A549 (cell line): ENCODE measurements around the gene NRG3. TPM values are rescaled to one million over a fixed set of nuclear protein-coding genes. Genes with fewer than 3 reads are reported as not detected.

Source experiments
- ATAC-seq, 2 experiments: fragments of 200-7000 bp in 1 of 2; fragments of >200 bp in 1 of 2; cut with Nextera tagmentation in 1 of 2; cut with Tn5 transposase in 1 of 2; 3 replicates each; pipeline versions ENCODE4 v1.8.0 to v1.9.1; 2018 to 2020; ENCODE audit warnings: mild to moderate bottlenecking in 1 of 2, moderate library complexity in 1 of 2
- CTCF ChIA-PET: fragments of 300-600 bp; sonication (Branson Sonifier 250); formaldehyde crosslinking; extraction: SDS; loops from one replicate; lab custom pipeline; 2021; ENCODE audit warnings: antibody characterized with exemption, inconsistent platforms; lab: Yijun Ruan, JAX
- POLR2A ChIA-PET: fragments of 350-600 bp; formaldehyde crosslinking; extraction: SDS; loops from one replicate; lab custom pipeline; 2021; ENCODE audit warnings: antibody characterized with exemption, inconsistent platforms; lab: Yijun Ruan, JAX
- DNase-seq, 2 experiments: peaks; one replicate each; pipeline versions ENCODE4 v3.0.0 to v3.0.0-alpha.2; 2011 to 2016; ENCODE audit warnings: low read depth in 1 of 2, low spot score in 1 of 2
- FAIRE-seq: peaks from 2 replicates; lab custom pipeline; 2011; peaks lifted over from hg19 to GRCh38; lab: Jason Lieb, UNC
- H3K27ac ChIP-seq, 2 experiments: fragments of >200 bp; sonication (Bioruptor Twin); formaldehyde crosslinking; 3 replicates each; pipeline ENCODE4 v1.5.1; 2016 to 2017
- H3K4me1 ChIP-seq: fragments of >200 bp; sonication (Bioruptor Twin); formaldehyde crosslinking; 3 replicates; pipeline ENCODE4 v1.6.1; 2016
- H3K4me2 ChIP-seq: fragments of >200 bp; sonication (Bioruptor Twin); formaldehyde crosslinking; 3 replicates; pipeline ENCODE4 v1.6.1; 2016
- H3K4me3 ChIP-seq: fragments of >200 bp; sonication (Bioruptor Twin); formaldehyde crosslinking; 3 replicates; pipeline ENCODE4 v1.5.1; 2016
- H3K9me3 ChIP-seq: fragments of >200 bp; sonication (Bioruptor Twin); formaldehyde crosslinking; 3 replicates; pipeline ENCODE4 v1.6.1; 2016
- CBX2 ChIP-seq: fragments of 200-600 bp; sonication (generic); IDR thresholded peaks from 2 replicates; pipeline ENCODE4 v1.6.1; 2016; ENCODE audit warnings: low read depth, mild to moderate bottlenecking, borderline replicate concordance
- CHD2 ChIP-seq: fragments of 150-350 bp; IDR thresholded peaks from 2 replicates; pipeline ENCODE4 v1.6.1; 2014; ENCODE audit warnings: low read length; ENCODE audit not compliant: partially characterized antibody
- EP300 ChIP-seq, 2 experiments: fragments of >200 bp; sonication (Bioruptor Twin); formaldehyde crosslinking; IDR thresholded peaks; 2 replicates in 1 of 2; 3 replicates in 1 of 2; pipeline ENCODE4 v1.6.1; 2016 to 2017
- FOSL2 ChIP-seq, 2 experiments: fragments of 450-650 bp in 1 of 2; fragments of >200 bp in 1 of 2; sonication (Bioruptor Twin) in 1 of 2; formaldehyde crosslinking; IDR thresholded peaks; 2 replicates each; pipeline versions ENCODE4 v1.5.0 to v1.6.1; 2016 to 2020; ENCODE audit warnings: mild to moderate bottlenecking in 1 of 2, moderate library complexity in 1 of 2
- HDAC2 ChIP-seq: fragments of 200-600 bp; sonication (generic); IDR thresholded peaks from 2 replicates; pipeline ENCODE4 v1.6.1; 2016
- HEYL ChIP-seq: fragments of 250-450 bp; sonication (Bioruptor Pico); IDR thresholded peaks from 2 replicates; pipeline ENCODE4 v1.8.0; 2021; ENCODE audit warnings: mild to moderate bottlenecking, moderate library complexity
- HMGXB4 ChIP-seq: fragments of 250-450 bp; sonication (Bioruptor Pico); IDR thresholded peaks from 2 replicates; pipeline ENCODE4 v1.5.0; 2021; ENCODE audit warnings: mild to moderate bottlenecking, moderate library complexity, borderline replicate concordance
- HOXA7 ChIP-seq: fragments of 250-450 bp; sonication (Bioruptor Pico); IDR thresholded peaks from 2 replicates; pipeline ENCODE4 v1.5.0; 2020; ENCODE audit warnings: mild to moderate bottlenecking, moderate library complexity
- KDM1A ChIP-seq: fragments of 200-600 bp; sonication (generic); IDR thresholded peaks from 2 replicates; pipeline ENCODE4 v1.6.1; 2016; ENCODE audit warnings: low read depth, mild to moderate bottlenecking
- KDM5A ChIP-seq: fragments of 200-600 bp; sonication (generic); IDR thresholded peaks from 2 replicates; pipeline ENCODE4 v1.6.1; 2016; ENCODE audit warnings: antibody characterized with exemption, mild to moderate bottlenecking
- MAZ ChIP-seq: fragments of 150-350 bp; IDR thresholded peaks from 2 replicates; pipeline ENCODE4 v1.6.1; 2014; ENCODE audit warnings: antibody characterized with exemption, low read depth, low read length, borderline replicate concordance
- NFE2L2 ChIP-seq: fragments of 150-350 bp; conservative IDR thresholded peaks from 2 replicates; pipeline ENCODE4 v1.6.1; 2014; ENCODE audit warnings: low read length
- NPAS2 ChIP-seq: fragments of 250-450 bp; sonication (Bioruptor Pico); IDR thresholded peaks from 2 replicates; pipeline ENCODE4 v1.8.0; 2022; ENCODE audit warnings: mild to moderate bottlenecking, moderate library complexity, borderline replicate concordance
- PHF8 ChIP-seq: fragments of 200-600 bp; sonication (generic); IDR thresholded peaks from 2 replicates; pipeline ENCODE4 v1.6.1; 2016; ENCODE audit warnings: low read depth, mild to moderate bottlenecking, antibody characterized with exemption, moderate library complexity, borderline replicate concordance
- SMC3 ChIP-seq: fragments of >200 bp; sonication (Bioruptor Twin); formaldehyde crosslinking; IDR thresholded peaks from 3 replicates; pipeline ENCODE4 v1.6.1; 2018; ENCODE audit warnings: inconsistent platforms
- SREBF2 ChIP-seq: fragments of 450-650 bp; IDR thresholded peaks from 2 replicates; pipeline ENCODE4 v1.6.1; 2014; ENCODE audit warnings: mild to moderate bottlenecking, moderate library complexity
- TFCP2L1 ChIP-seq: fragments of 250-450 bp; sonication (Bioruptor Pico); IDR thresholded peaks from 2 replicates; pipeline ENCODE4 v1.5.0; 2021; ENCODE audit warnings: mild to moderate bottlenecking
- TP53 ChIP-seq: fragments of 250-450 bp; sonication (Bioruptor Pico); IDR thresholded peaks from 2 replicates; pipeline ENCODE4 v1.5.0; 2021; ENCODE audit warnings: mild to moderate bottlenecking, moderate library complexity
- ZC3H11A ChIP-seq: fragments of 450-650 bp; IDR thresholded peaks from 2 replicates; pipeline ENCODE4 v1.6.1; 2014; ENCODE audit warnings: antibody characterized with exemption, mild to moderate bottlenecking
- ZFP36 ChIP-seq: fragments of 450-650 bp; IDR thresholded peaks from 2 replicates; pipeline ENCODE4 v1.6.1; 2014; ENCODE audit warnings: borderline replicate concordance; ENCODE audit not compliant: partially characterized antibody
- ZSCAN20 ChIP-seq: fragments of 250-450 bp; sonication (Bioruptor Pico); IDR thresholded peaks from 2 replicates; pipeline ENCODE4 v1.8.0; 2022; ENCODE audit warnings: mild to moderate bottlenecking, moderate library complexity
- WGBS: methylation state at CpG from one replicate; pipeline ENCODE4 v1.1.6; 2017; ENCODE audit errors: missing lambda C conversion rate; 5-methylcytosine and 5-hydroxymethylcytosine counted together
- polyA plus RNA-seq, 4 experiments: library from polyadenylated mRNA; depleted of rRNA in 3 of 4; stranded (reverse); fragments of >200 nt; fragmentation: RNase III in 1 of 4; extraction: RNeasy Plus Mini Kit Qiagen cat#74134 plus additional on column Dnase treatment in 1 of 4; gene quantifications; 2 replicates in 3 of 4; 3 replicates in 1 of 4; pipeline ENCODE4 v1.2.3, GENCODE V29; 2011 to 2017
- TF ChIP-seq, protein P1 (sequence below): fragments of >200 bp; sonication (Bioruptor Twin); formaldehyde crosslinking; IDR thresholded peaks from 3 replicates; pipeline ENCODE4 v1.5.1; 2016
- TF ChIP-seq, protein P2 (sequence below): IDR thresholded peaks from 2 replicates; pipeline ENCODE4 v1.6.1; 2012
- TF ChIP-seq, protein P3 (sequence below): fragments of >200 bp; sonication (Bioruptor Twin); formaldehyde crosslinking; IDR thresholded peaks from 3 replicates; pipeline ENCODE4 v1.6.1; 2016

The NRG3 gene
- polyA plus RNA-seq, 2 of the 4 experiments (the other 2 are of a cell fraction): not detected

DNA sequence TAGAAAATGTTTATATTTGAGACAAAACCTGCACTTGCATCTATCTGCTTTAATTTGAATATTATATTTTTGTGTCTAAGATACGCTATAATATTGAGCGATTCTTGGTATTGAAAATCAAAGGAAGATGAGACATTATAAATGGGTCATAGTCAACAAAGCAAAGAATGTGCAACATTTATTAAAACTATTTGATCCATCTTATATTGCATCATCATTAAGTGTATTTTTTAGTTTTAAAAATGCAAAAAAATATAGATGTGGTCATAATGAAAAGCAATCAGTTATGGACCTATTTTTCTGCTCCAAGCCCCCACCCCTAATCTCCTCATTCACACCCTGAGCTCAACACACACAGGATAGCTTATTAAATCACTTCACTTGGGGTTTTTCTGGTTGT is 847.3 kb downstream of the NRG3 start:
- POLR2A ChIA-PET: no interaction called here
- TF ChIP-seq TFCP2L1 (no peak), NPAS2 (CRISPR knock-in tag) (no peak), ZFP36 (no peak), CHD2 (no peak), CBX2 (no peak), HDAC2 (no peak), KDM1A (no peak), EP300 (IDR thresholded peaks at IDR 0.05) (no peak), MAZ (no peak), FOSL2 (IDR thresholded peaks at IDR 0.05) (no peak), FOSL2 (CRISPR knock-in tag; IDR thresholded peaks at IDR 0.05) (no peak), NFE2L2 (no peak), PHF8 (no peak)
- TF ChIP-seq, all 56 proteins: peak for 0
- H3K4me3 ChIP-seq: no peak overlapping the region
- H3K9me3 ChIP-seq: peaks cover 5% of the 10 kb centered on the region; the same call in 1 of the 3 replicates
- DNase-seq (no peak), FAIRE-seq (no peak), ATAC-seq (no peak)
- H3K4me1 ChIP-seq: no peaks in the 10 kb centered on the region
- CTCF ChIA-PET: no interaction called here
- H3K27ac ChIP-seq: no peak overlapping the region
- WGBS: 66% methylated on average over 2 of the region's 2 CpGs
- no peak overlapping the region for H3K4me2 ChIP-seq

DNA sequence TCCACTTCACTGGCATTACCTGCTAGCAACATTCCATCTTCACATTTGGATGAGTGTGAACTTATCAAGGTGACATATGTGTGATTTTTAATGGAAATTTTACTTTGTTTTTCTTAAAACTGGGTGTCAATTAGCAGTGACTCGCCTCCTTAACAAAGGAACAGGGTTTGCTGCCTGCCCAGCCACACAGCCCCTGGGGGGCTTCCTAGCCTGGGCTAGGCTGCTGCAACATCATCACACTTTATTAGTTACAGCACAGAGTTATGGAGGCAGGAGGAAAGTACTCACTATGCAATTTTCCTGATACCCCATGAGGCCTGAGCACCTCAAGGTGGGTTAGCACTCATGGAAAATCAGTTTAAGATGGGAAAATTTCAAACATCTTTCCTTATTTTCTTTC is 861.3 kb downstream of the NRG3 start:
- no peak overlapping the region for H3K27ac ChIP-seq
- no peaks in the 10 kb centered on the region for H3K4me1 ChIP-seq
- TF ChIP-seq, protein P1, sequence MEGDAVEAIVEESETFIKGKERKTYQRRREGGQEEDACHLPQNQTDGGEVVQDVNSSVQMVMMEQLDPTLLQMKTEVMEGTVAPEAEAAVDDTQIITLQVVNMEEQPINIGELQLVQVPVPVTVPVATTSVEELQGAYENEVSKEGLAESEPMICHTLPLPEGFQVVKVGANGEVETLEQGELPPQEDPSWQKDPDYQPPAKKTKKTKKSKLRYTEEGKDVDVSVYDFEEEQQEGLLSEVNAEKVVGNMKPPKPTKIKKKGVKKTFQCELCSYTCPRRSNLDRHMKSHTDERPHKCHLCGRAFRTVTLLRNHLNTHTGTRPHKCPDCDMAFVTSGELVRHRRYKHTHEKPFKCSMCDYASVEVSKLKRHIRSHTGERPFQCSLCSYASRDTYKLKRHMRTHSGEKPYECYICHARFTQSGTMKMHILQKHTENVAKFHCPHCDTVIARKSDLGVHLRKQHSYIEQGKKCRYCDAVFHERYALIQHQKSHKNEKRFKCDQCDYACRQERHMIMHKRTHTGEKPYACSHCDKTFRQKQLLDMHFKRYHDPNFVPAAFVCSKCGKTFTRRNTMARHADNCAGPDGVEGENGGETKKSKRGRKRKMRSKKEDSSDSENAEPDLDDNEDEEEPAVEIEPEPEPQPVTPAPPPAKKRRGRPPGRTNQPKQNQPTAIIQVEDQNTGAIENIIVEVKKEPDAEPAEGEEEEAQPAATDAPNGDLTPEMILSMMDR: no peak
- TF ChIP-seq, protein P2, sequence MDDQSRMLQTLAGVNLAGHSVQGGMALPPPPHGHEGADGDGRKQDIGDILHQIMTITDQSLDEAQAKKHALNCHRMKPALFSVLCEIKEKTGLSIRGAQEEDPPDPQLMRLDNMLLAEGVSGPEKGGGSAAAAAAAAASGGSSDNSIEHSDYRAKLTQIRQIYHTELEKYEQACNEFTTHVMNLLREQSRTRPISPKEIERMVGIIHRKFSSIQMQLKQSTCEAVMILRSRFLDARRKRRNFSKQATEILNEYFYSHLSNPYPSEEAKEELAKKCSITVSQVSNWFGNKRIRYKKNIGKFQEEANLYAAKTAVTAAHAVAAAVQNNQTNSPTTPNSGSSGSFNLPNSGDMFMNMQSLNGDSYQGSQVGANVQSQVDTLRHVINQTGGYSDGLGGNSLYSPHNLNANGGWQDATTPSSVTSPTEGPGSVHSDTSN: no peak
- H3K4me3 ChIP-seq: no peak overlapping the region
- H3K9me3 ChIP-seq: no peaks in the 10 kb centered on the region
- no peak overlapping the region for H3K4me2 ChIP-seq
- DNase-seq: no peak
- WGBS: 10% methylated on average over 1 of the region's 1 CpG
- FAIRE-seq: no peak
- ChIA-PET CTCF (no interaction called here), POLR2A (no interaction called here)
- ATAC-seq: no peak

DNA sequence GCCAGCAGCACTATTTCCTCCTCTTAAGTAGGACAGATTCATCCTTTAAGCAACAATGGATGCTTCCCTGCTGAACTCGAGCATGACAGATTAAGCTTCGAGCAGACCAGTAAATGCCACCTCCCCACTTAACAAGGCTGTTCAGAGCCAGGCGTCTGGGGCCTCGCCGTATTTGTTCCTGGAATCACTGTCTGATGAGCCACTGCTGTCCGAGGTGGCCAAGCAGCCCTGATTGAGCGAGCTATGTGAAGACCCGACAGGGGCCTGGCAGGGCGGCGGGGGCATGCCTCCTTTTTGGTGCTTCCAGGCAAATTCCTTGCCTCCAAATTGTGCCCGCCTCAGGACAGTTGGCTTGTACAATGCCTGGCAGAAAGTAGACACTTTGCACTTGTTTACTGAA is 862.6 kb downstream of the NRG3 start:
- Histone ChIP-seq H3K27ac (no peak overlapping the region), H3K9me3 (no peaks in the 10 kb centered on the region), H3K4me1 (no peaks in the 10 kb centered on the region), H3K4me3 (no peak overlapping the region), H3K4me2 (no peak overlapping the region)
- DNase-seq: no peak
- no peak for ATAC-seq
- TF ChIP-seq SREBF2 (no peak), SMC3 (no peak), TFCP2L1 (no peak), CHD2 (no peak), ZC3H11A (no peak), HEYL (no peak)
- ChIA-PET POLR2A (no interaction called here), CTCF (no interaction called here)
- 42% methylated on average over 4 of the region's 11 CpGs for WGBS
- no peak for FAIRE-seq

GRCh38 chr10:82738592-82738991 is 863.6 kb downstream of the NRG3 start:
- H3K9me3 ChIP-seq: no peaks in the 10 kb centered on the region
- TF ChIP-seq HOXA7 (no peak), TP53 (CRISPR knock-in tag) (no peak), KDM5A (no peak), FOSL2 (IDR thresholded peaks at IDR 0.05) (no peak), FOSL2 (CRISPR knock-in tag; IDR thresholded peaks at IDR 0.05) (no peak), HMGXB4 (CRISPR knock-in tag) (no peak), KDM1A (no peak), HDAC2 (no peak), ZSCAN20 (no peak), HEYL (no peak)
- TF ChIP-seq, protein P3, sequence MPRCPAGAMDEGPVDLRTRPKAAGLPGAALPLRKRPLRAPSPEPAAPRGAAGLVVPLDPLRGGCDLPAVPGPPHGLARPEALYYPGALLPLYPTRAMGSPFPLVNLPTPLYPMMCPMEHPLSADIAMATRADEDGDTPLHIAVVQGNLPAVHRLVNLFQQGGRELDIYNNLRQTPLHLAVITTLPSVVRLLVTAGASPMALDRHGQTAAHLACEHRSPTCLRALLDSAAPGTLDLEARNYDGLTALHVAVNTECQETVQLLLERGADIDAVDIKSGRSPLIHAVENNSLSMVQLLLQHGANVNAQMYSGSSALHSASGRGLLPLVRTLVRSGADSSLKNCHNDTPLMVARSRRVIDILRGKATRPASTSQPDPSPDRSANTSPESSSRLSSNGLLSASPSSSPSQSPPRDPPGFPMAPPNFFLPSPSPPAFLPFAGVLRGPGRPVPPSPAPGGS: no peak
- no peak overlapping the region for H3K27ac ChIP-seq
- ChIA-PET POLR2A (no interaction called here), CTCF (no interaction called here)
- DNase-seq (no peak), FAIRE-seq (no peak), ATAC-seq (no peak)
- H3K4me3 ChIP-seq: no peak overlapping the region
- H3K4me2 ChIP-seq: no peak overlapping the region
- WGBS: 35% methylated on average over 8 of the region's 8 CpGs
- no peaks in the 10 kb centered on the region for H3K4me1 ChIP-seq
